OCI-LY1 (cell line): ENCODE results near the gene TJP3.

ENCODE experiments used
- H2AFZ ChIP-seq: fragments of 200-600 bp; sonication (generic), shearing (Covaris generic); 2 replicates; pipeline ENCODE4 v1.6.0; 2014; ENCODE audit warnings: antibody characterized with exemption, mild to moderate bottlenecking, low read length
- H3F3A ChIP-seq: fragments of 200-600 bp; sonication (generic), shearing (Covaris generic); 2 replicates; pipeline ENCODE4 v1.6.0; 2014; ENCODE audit warnings: mild to moderate bottlenecking, antibody characterized with exemption, low read length, moderate library complexity; ENCODE audit not compliant: insufficient read depth
- H3K27ac ChIP-seq: fragments of 200-600 bp; sonication (generic); 2 replicates; pipeline ENCODE4 v1.5.1; 2014; ENCODE audit warnings: low read length, mixed run types, mild to moderate bottlenecking, low read depth; ENCODE audit not compliant: poor library complexity, severe bottlenecking
- H3K27me3 ChIP-seq: fragments of 200-600 bp; sonication (generic); 2 replicates; pipeline ENCODE4 v1.6.0; 2014; ENCODE audit warnings: antibody characterized with exemption, mild to moderate bottlenecking, low read length, moderate library complexity; ENCODE audit not compliant: insufficient read depth
- H3K36me3 ChIP-seq: fragments of 200-600 bp; sonication (generic); 2 replicates; pipeline ENCODE4 v1.6.1; 2014; ENCODE audit warnings: mild to moderate bottlenecking, antibody characterized with exemption, low read length, moderate library complexity, mixed read lengths; ENCODE audit not compliant: insufficient read depth
- H3K4me1 ChIP-seq: fragments of 200-600 bp; sonication (generic); 2 replicates; pipeline ENCODE4 v1.5.1; 2014; ENCODE audit warnings: mild to moderate bottlenecking, low read length, moderate library complexity; ENCODE audit not compliant: insufficient read depth, severe bottlenecking
- H3K4me2 ChIP-seq: fragments of 200-600 bp; sonication (generic), shearing (Covaris generic); 2 replicates; pipeline ENCODE4 v1.6.1; 2014; ENCODE audit warnings: low read length
- H3K4me3 ChIP-seq: fragments of 200-600 bp; sonication (generic); 2 replicates; pipeline ENCODE4 v1.5.1; 2014; ENCODE audit warnings: low read length, low read depth, mild to moderate bottlenecking, mixed read lengths; ENCODE audit not compliant: poor library complexity, severe bottlenecking
- H3K79me2 ChIP-seq: fragments of 200-600 bp; shearing (Covaris generic); 2 replicates; pipeline ENCODE4 v1.6.1; 2016; ENCODE audit warnings: mixed run types, low read length, mixed read lengths; ENCODE audit not compliant: insufficient read depth
- H3K9ac ChIP-seq: fragments of 200-600 bp; sonication (generic), shearing (Covaris generic); 2 replicates; pipeline ENCODE4 v1.6.1; 2014; ENCODE audit warnings: mild to moderate bottlenecking, low read length, mixed read lengths
- H3K9me2 ChIP-seq: fragments of 200-600 bp; sonication (generic), shearing (Covaris generic); 2 replicates; pipeline ENCODE4 v1.6.1; 2014; ENCODE audit warnings: low read depth, mild to moderate bottlenecking, low read length, mixed read lengths
- H3K9me3 ChIP-seq: fragments of 200-600 bp; shearing (Covaris generic); 2 replicates; pipeline ENCODE4 v1.6.1; 2014; ENCODE audit warnings: low read length, mixed read lengths
- H4K20me1 ChIP-seq: fragments of 200-600 bp; sonication (generic), shearing (Covaris generic); 2 replicates; pipeline ENCODE4 v1.6.0; 2016; ENCODE audit warnings: mild to moderate bottlenecking, low read length; ENCODE audit not compliant: insufficient read depth
- EZH2 ChIP-seq: fragments of 200-600 bp; sonication (generic), shearing (Covaris generic); IDR thresholded peaks from 2 replicates; pipeline ENCODE4 v1.8.0; 2017; ENCODE audit warnings: borderline replicate concordance, mixed run types, mild to moderate bottlenecking, antibody characterized with exemption, low read length, moderate library complexity, mixed read lengths
- TF ChIP-seq, protein P1 (sequence below): fragments of 200-600 bp; sonication (generic), shearing (Covaris generic); IDR thresholded peaks from 2 replicates; pipeline ENCODE4 v1.5.1; 2017; ENCODE audit warnings: mild to moderate bottlenecking, antibody characterized with exemption, low read length, moderate library complexity, mixed read lengths

The TJP3 gene

GRCh38 chr19:3710265-3710812 is 2.2 kb downstream of the TJP3 start:
- Histone ChIP-seq H3K27me3 (no peaks in the 10 kb centered on the region; the same call in 1 of the 2 replicates), H2AFZ (no peak overlapping the region), H3K4me1 (no peaks in the 10 kb centered on the region), H3K9me3 (no peaks in the 10 kb centered on the region), H3K27ac (no peak overlapping the region), H3K4me3 (no peak overlapping the region), H3K9ac (no peak overlapping the region), H3F3A (no peaks in the 10 kb centered on the region), H3K4me2 (no peak overlapping the region), H3K36me3 (no peaks in the 10 kb centered on the region), H3K79me2 (no peaks in the 10 kb centered on the region), H3K9me2 (no peaks in the 10 kb centered on the region), H4K20me1 (no peaks in the 10 kb centered on the region)
- TF ChIP-seq EZH2: no peak
- TF ChIP-seq, protein P1, sequence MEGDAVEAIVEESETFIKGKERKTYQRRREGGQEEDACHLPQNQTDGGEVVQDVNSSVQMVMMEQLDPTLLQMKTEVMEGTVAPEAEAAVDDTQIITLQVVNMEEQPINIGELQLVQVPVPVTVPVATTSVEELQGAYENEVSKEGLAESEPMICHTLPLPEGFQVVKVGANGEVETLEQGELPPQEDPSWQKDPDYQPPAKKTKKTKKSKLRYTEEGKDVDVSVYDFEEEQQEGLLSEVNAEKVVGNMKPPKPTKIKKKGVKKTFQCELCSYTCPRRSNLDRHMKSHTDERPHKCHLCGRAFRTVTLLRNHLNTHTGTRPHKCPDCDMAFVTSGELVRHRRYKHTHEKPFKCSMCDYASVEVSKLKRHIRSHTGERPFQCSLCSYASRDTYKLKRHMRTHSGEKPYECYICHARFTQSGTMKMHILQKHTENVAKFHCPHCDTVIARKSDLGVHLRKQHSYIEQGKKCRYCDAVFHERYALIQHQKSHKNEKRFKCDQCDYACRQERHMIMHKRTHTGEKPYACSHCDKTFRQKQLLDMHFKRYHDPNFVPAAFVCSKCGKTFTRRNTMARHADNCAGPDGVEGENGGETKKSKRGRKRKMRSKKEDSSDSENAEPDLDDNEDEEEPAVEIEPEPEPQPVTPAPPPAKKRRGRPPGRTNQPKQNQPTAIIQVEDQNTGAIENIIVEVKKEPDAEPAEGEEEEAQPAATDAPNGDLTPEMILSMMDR: no peak

GRCh38 chr19:3712663-3713611 is 4.8 kb downstream of the TJP3 start:
- Histone ChIP-seq H3K36me3 (no peaks in the 10 kb centered on the region), H3K4me3 (no peak overlapping the region), H3K9me2 (no peaks in the 10 kb centered on the region), H3K27me3 (no peaks in the 10 kb centered on the region; the same call in 1 of the 2 replicates), H3K9ac (no peak overlapping the region), H3K4me2 (no peak overlapping the region), H3K9me3 (no peaks in the 10 kb centered on the region), H3K27ac (no peak overlapping the region), H3K4me1 (no peaks in the 10 kb centered on the region), H3F3A (no peaks in the 10 kb centered on the region), H4K20me1 (no peaks in the 10 kb centered on the region), H3K79me2 (no peaks in the 10 kb centered on the region), H2AFZ (no peak overlapping the region)
- TF ChIP-seq EZH2: no peak
- TF ChIP-seq, protein P1: no peak

- H3K27ac ChIP-seq: no peak overlapping the region
- H4K20me1 ChIP-seq: no peaks in the 10 kb centered on the region
- H3K79me2 ChIP-seq: no peaks in the 10 kb centered on the region
- H3K4me2 ChIP-seq: no peak overlapping the region
- H3F3A ChIP-seq: no peaks in the 10 kb centered on the region
- H3K4me3 ChIP-seq: no peak overlapping the region
- TF ChIP-seq, protein P1: no peak
- TF ChIP-seq EZH2: no peak
- H3K9me2 ChIP-seq: no peaks in the 10 kb centered on the region
- no peak overlapping the region for H2AFZ ChIP-seq
- no peaks in the 10 kb centered on the region for H3K9me3 ChIP-seq
- no peaks in the 10 kb centered on the region; the same call in 1 of the 2 replicates for H3K27me3 ChIP-seq
- H3K4me1 ChIP-seq: no peaks in the 10 kb centered on the region
- no peak overlapping the region for H3K9ac ChIP-seq
- H3K36me3 ChIP-seq: no peaks in the 10 kb centered on the region
Observed at GRCh38 chr19:3716147-3716668, 8.0 kb downstream of the TJP3 start.
